GM23338 (cell line): ENCODE data around the gene GBF1. TPM values are rescaled to one million over a fixed set of nuclear protein-coding genes. Genes with fewer than 3 reads are reported as not detected.

Source experiments
- ATAC-seq: fragments of 200-7000 bp; cut with Tn5 transposase; 3 replicates; pipeline ENCODE4 v1.9.1; 2020
- DNase-seq: peaks from one replicate; pipeline ENCODE4 v3.0.0-alpha.2; 2015; ENCODE audit warnings: low spot score
- H2AFZ ChIP-seq: fragments of 200-600 bp; sonication (generic); 2 replicates; pipeline ENCODE4 v1.8.0; 2016; ENCODE audit warnings: antibody characterized with exemption, mild to moderate bottlenecking, moderate library complexity
- H3F3A ChIP-seq: fragments of 200-600 bp; sonication (generic); replicated peaks from 2 replicates; pipeline ENCODE4 v1.8.0; 2017; ENCODE audit warnings: antibody characterized with exemption, mixed run types, low read depth
- H3K27ac ChIP-seq: fragments of 200-600 bp; sonication (generic); 2 replicates; pipeline ENCODE4 v1.6.1; 2016; ENCODE audit warnings: low read depth
- H3K27me3 ChIP-seq: fragments of 200-600 bp; sonication (generic); 2 replicates; pipeline ENCODE4 v1.8.0; 2016; ENCODE audit warnings: mild to moderate bottlenecking, mixed run types, moderate library complexity; ENCODE audit not compliant: insufficient read depth
- H3K36me3 ChIP-seq: fragments of 200-600 bp; sonication (generic); 2 replicates; pipeline ENCODE4 v1.8.0; 2016; ENCODE audit warnings: mild to moderate bottlenecking; ENCODE audit not compliant: insufficient read depth
- H3K4me1 ChIP-seq: fragments of 200-600 bp; sonication (generic); 2 replicates; pipeline ENCODE4 v1.8.0; 2016; ENCODE audit warnings: mild to moderate bottlenecking, moderate library complexity; ENCODE audit not compliant: insufficient read depth
- H3K4me2 ChIP-seq: fragments of 200-600 bp; sonication (generic); 2 replicates; pipeline ENCODE4 v1.7.1; 2017; ENCODE audit warnings: mixed run types
- H3K4me3 ChIP-seq: fragments of 200-600 bp; sonication (generic); 2 replicates; pipeline ENCODE4 v1.6.1; 2016; ENCODE audit warnings: mixed run types
- H3K79me2 ChIP-seq: fragments of 200-600 bp; sonication (generic); replicated peaks from 2 replicates; pipeline ENCODE4 v1.8.0; 2017; ENCODE audit warnings: mild to moderate bottlenecking; ENCODE audit not compliant: insufficient read depth
- H3K9me2 ChIP-seq: fragments of 200-600 bp; sonication (generic); 2 replicates; pipeline ENCODE4 v1.8.0; 2017; ENCODE audit not compliant: insufficient read depth
- H4K20me1 ChIP-seq: fragments of 200-600 bp; sonication (generic); replicated peaks from 2 replicates; pipeline ENCODE4 v1.8.0; 2017; ENCODE audit warnings: mild to moderate bottlenecking; ENCODE audit not compliant: insufficient read depth
- H3K27ac Mint-ChIP-seq: 2 replicates; pipeline ENCODE4 v1.8.0; 2020; ENCODE audit warnings: inconsistent platforms, mild to moderate bottlenecking, moderate library complexity, mixed read lengths
- H3K27me3 Mint-ChIP-seq: 3 replicates; pipeline ENCODE4 v1.8.0; 2022; ENCODE audit warnings: low read depth, mild to moderate bottlenecking, moderate library complexity, mixed read lengths, inconsistent platforms; ENCODE audit not compliant: insufficient read depth, poor library complexity
- H3K36me3 Mint-ChIP-seq: 3 replicates; pipeline ENCODE4 v1.8.0; 2021; ENCODE audit warnings: low read depth, mild to moderate bottlenecking, inconsistent platforms, moderate library complexity, mixed read lengths
- H3K4me1 Mint-ChIP-seq: 3 replicates; pipeline ENCODE4 v1.8.0; 2020; ENCODE audit warnings: mild to moderate bottlenecking, inconsistent platforms, mixed read lengths
- H3K4me3 Mint-ChIP-seq: 3 replicates; pipeline ENCODE4 v1.8.0; 2021; ENCODE audit warnings: moderate library complexity, mild to moderate bottlenecking, inconsistent platforms, mixed read lengths
- H3K9me3 Mint-ChIP-seq: 3 replicates; pipeline ENCODE4 v1.8.0; 2020; ENCODE audit warnings: moderate library complexity, mild to moderate bottlenecking, inconsistent platforms, mixed read lengths
- CREB1 ChIP-seq: fragments of 250-450 bp; sonication (Bioruptor Pico); IDR thresholded peaks from 2 replicates; pipeline ENCODE4 v1.5.0; 2020; ENCODE audit warnings: low read depth, mild to moderate bottlenecking, moderate library complexity
- ETS1 ChIP-seq: IDR thresholded peaks from 2 replicates; pipeline ENCODE4 v1.6.1; 2016; ENCODE audit warnings: antibody characterized with exemption
- EZH2 ChIP-seq: fragments of 200-600 bp; sonication (generic); IDR thresholded peaks from one replicate; pipeline ENCODE4 v1.8.0; 2017; ENCODE audit warnings: antibody characterized with exemption, mild to moderate bottlenecking, low read depth; ENCODE audit not compliant: unreplicated experiment
- EZH2phosphoT487 ChIP-seq: fragments of 200-600 bp; sonication (generic); IDR thresholded peaks from one replicate; pipeline ENCODE4 v1.8.1; 2018; ENCODE audit warnings: antibody characterized with exemption; ENCODE audit not compliant: unreplicated experiment
- JUNB ChIP-seq: IDR thresholded peaks from one replicate; pipeline ENCODE4 v1.6.1; 2016; ENCODE audit warnings: antibody characterized with exemption; ENCODE audit not compliant: unreplicated experiment
- NANOG ChIP-seq: IDR thresholded peaks from 2 replicates; pipeline ENCODE4 v1.6.1; 2016; ENCODE audit warnings: antibody characterized with exemption, borderline replicate concordance
- POLR2AphosphoS5 ChIP-seq: IDR thresholded peaks from 2 replicates; pipeline ENCODE4 v1.6.1; 2016; ENCODE audit warnings: antibody characterized with exemption, low read depth
- STAT1 ChIP-seq: IDR thresholded peaks from one replicate; pipeline ENCODE4 v1.6.1; 2016; ENCODE audit warnings: antibody characterized with exemption; ENCODE audit not compliant: unreplicated experiment
- ZNF114 ChIP-seq: fragments of 250-450 bp; sonication (Bioruptor Pico); IDR thresholded peaks from 2 replicates; pipeline ENCODE4 v1.5.0; 2020; ENCODE audit warnings: mild to moderate bottlenecking, moderate library complexity
- ZNF331 ChIP-seq: fragments of 250-450 bp; sonication (Bioruptor Pico); IDR thresholded peaks from 2 replicates; pipeline ENCODE4 v1.5.0; 2020; ENCODE audit warnings: low read depth, mild to moderate bottlenecking, moderate library complexity
- polyA plus RNA-seq: library from polyadenylated mRNA; unstranded; fragments of >200 nt; fragmentation: Nextera tagmentation; extraction: Ambion mirVana; gene quantifications from 2 replicates; pipeline ENCODE4 v1.2.1, GENCODE V29; 2016
- total RNA-seq: library from RNA; depleted of rRNA; stranded (reverse); fragments of >200 nt; shearing (Covaris generic); gene quantifications from 2 replicates; pipeline ENCODE4 v1.2.3, GENCODE V29; 2014
- TF ChIP-seq, protein P1 (sequence below): IDR thresholded peaks from one replicate; pipeline ENCODE4 v1.6.1; 2018; ENCODE audit warnings: antibody characterized with exemption; ENCODE audit not compliant: unreplicated experiment
- TF ChIP-seq, protein P2 (sequence below): fragments of 250-450 bp; sonication (Bioruptor Pico); IDR thresholded peaks from 2 replicates; pipeline ENCODE4 v1.5.0; 2020; ENCODE audit warnings: mild to moderate bottlenecking, moderate library complexity
- TF ChIP-seq, protein P3 (sequence below), 2 experiments: fragments of 200-600 bp in 1 of 2; sonication (generic) in 1 of 2; conservative IDR thresholded peaks; 2 replicates each; pipeline versions ENCODE4 v1.5.1 to v1.6.1; 2016 to 2017; ENCODE audit warnings: antibody characterized with exemption in 2 of 2, low read depth in 2 of 2, mild to moderate bottlenecking in 2 of 2, moderate library complexity in 1 of 2

GBF1 gene
- total and polyA plus RNA-seq, 2 experiments from 2014 or later, result 6.5 to 27.2 TPM

GRCh38 chr10:102381983-102382382 lies 136.7 kb downstream of the GBF1 start:
- no peak overlapping the region for H3K4me3 ChIP-seq
- H3F3A ChIP-seq, result no peaks in the 10 kb centered on the region
- DNase-seq, result no peak
- H3K9me2 ChIP-seq, result no peaks in the 10 kb centered on the region
- Mint-ChIP-seq H3K27ac (no peak overlapping the region), H3K27me3 (peaks cover 12% of the 10 kb centered on the region), H3K4me3 (no peak overlapping the region), H3K4me1 (no peaks in the 10 kb centered on the region), H3K9me3 (no peaks in the 10 kb centered on the region), H3K36me3 (peaks cover 11% of the 10 kb centered on the region; the same call in 2 of the 3 replicates)
- H4K20me1 ChIP-seq, result no peaks in the 10 kb centered on the region; the same call in 1 of the 2 replicates
- no peaks in the 10 kb centered on the region for H3K4me1 ChIP-seq
- no peak for ATAC-seq
- H3K36me3 ChIP-seq, result peaks cover 3% of the 10 kb centered on the region; the same call in 1 of the 2 replicates
- H3K4me2 ChIP-seq, result no peak overlapping the region
- H3K27ac ChIP-seq, result no peak overlapping the region
- H2AFZ ChIP-seq, result no peak overlapping the region
- no peak for TF ChIP-seq ZNF114 (CRISPR knock-in tag)
- TF ChIP-seq, protein P1, sequence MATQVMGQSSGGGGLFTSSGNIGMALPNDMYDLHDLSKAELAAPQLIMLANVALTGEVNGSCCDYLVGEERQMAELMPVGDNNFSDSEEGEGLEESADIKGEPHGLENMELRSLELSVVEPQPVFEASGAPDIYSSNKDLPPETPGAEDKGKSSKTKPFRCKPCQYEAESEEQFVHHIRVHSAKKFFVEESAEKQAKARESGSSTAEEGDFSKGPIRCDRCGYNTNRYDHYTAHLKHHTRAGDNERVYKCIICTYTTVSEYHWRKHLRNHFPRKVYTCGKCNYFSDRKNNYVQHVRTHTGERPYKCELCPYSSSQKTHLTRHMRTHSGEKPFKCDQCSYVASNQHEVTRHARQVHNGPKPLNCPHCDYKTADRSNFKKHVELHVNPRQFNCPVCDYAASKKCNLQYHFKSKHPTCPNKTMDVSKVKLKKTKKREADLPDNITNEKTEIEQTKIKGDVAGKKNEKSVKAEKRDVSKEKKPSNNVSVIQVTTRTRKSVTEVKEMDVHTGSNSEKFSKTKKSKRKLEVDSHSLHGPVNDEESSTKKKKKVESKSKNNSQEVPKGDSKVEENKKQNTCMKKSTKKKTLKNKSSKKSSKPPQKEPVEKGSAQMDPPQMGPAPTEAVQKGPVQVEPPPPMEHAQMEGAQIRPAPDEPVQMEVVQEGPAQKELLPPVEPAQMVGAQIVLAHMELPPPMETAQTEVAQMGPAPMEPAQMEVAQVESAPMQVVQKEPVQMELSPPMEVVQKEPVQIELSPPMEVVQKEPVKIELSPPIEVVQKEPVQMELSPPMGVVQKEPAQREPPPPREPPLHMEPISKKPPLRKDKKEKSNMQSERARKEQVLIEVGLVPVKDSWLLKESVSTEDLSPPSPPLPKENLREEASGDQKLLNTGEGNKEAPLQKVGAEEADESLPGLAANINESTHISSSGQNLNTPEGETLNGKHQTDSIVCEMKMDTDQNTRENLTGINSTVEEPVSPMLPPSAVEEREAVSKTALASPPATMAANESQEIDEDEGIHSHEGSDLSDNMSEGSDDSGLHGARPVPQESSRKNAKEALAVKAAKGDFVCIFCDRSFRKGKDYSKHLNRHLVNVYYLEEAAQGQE, result no peak
- no peak for TF ChIP-seq STAT1
- no peak for TF ChIP-seq NANOG
- no peak for TF ChIP-seq JUNB
- no peak for TF ChIP-seq CREB1 (CRISPR knock-in tag)
- TF ChIP-seq, protein P2, sequence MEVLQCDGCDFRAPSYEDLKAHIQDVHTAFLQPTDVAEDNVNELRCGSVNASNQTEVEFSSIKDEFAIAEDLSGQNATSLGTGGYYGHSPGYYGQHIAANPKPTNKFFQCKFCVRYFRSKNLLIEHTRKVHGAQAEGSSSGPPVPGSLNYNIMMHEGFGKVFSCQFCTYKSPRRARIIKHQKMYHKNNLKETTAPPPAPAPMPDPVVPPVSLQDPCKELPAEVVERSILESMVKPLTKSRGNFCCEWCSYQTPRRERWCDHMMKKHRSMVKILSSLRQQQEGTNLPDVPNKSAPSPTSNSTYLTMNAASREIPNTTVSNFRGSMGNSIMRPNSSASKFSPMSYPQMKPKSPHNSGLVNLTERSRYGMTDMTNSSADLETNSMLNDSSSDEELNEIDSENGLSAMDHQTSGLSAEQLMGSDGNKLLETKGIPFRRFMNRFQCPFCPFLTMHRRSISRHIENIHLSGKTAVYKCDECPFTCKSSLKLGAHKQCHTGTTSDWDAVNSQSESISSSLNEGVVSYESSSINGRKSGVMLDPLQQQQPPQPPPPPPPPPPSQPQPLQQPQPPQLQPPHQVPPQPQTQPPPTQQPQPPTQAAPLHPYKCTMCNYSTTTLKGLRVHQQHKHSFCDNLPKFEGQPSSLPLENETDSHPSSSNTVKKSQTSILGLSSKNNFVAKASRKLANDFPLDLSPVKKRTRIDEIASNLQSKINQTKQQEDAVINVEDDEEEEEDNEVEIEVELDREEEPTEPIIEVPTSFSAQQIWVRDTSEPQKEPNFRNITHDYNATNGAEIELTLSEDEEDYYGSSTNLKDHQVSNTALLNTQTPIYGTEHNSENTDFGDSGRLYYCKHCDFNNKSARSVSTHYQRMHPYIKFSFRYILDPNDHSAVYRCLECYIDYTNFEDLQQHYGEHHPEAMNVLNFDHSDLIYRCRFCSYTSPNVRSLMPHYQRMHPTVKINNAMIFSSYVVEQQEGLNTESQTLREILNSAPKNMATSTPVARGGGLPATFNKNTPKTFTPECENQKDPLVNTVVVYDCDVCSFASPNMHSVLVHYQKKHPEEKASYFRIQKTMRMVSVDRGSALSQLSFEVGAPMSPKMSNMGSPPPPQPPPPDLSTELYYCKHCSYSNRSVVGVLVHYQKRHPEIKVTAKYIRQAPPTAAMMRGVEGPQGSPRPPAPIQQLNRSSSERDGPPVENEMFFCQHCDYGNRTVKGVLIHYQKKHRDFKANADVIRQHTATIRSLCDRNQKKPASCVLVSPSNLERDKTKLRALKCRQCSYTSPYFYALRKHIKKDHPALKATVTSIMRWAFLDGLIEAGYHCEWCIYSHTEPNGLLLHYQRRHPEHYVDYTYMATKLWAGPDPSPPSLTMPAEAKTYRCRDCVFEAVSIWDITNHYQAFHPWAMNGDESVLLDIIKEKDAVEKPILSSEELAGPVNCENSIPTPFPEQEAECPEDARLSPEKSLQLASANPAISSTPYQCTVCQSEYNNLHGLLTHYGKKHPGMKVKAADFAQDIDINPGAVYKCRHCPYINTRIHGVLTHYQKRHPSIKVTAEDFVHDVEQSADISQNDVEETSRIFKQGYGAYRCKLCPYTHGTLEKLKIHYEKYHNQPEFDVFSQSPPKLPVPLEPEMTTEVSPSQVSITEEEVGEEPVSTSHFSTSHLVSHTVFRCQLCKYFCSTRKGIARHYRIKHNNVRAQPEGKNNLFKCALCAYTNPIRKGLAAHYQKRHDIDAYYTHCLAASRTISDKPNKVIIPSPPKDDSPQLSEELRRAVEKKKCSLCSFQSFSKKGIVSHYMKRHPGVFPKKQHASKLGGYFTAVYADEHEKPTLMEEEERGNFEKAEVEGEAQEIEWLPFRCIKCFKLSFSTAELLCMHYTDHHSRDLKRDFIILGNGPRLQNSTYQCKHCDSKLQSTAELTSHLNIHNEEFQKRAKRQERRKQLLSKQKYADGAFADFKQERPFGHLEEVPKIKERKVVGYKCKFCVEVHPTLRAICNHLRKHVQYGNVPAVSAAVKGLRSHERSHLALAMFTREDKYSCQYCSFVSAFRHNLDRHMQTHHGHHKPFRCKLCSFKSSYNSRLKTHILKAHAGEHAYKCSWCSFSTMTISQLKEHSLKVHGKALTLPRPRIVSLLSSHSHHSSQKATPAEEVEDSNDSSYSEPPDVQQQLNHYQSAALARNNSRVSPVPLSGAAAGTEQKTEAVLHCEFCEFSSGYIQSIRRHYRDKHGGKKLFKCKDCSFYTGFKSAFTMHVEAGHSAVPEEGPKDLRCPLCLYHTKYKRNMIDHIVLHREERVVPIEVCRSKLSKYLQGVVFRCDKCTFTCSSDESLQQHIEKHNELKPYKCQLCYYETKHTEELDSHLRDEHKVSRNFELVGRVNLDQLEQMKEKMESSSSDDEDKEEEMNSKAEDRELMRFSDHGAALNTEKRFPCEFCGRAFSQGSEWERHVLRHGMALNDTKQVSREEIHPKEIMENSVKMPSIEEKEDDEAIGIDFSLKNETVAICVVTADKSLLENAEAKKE (CRISPR knock-in tag), result no peak
- TF ChIP-seq ETS1, result no peak
- no peak for TF ChIP-seq EZH2phosphoT487
- no peak for TF ChIP-seq ZNF331 (CRISPR knock-in tag)
- TF ChIP-seq, protein P3, sequence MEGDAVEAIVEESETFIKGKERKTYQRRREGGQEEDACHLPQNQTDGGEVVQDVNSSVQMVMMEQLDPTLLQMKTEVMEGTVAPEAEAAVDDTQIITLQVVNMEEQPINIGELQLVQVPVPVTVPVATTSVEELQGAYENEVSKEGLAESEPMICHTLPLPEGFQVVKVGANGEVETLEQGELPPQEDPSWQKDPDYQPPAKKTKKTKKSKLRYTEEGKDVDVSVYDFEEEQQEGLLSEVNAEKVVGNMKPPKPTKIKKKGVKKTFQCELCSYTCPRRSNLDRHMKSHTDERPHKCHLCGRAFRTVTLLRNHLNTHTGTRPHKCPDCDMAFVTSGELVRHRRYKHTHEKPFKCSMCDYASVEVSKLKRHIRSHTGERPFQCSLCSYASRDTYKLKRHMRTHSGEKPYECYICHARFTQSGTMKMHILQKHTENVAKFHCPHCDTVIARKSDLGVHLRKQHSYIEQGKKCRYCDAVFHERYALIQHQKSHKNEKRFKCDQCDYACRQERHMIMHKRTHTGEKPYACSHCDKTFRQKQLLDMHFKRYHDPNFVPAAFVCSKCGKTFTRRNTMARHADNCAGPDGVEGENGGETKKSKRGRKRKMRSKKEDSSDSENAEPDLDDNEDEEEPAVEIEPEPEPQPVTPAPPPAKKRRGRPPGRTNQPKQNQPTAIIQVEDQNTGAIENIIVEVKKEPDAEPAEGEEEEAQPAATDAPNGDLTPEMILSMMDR (conservative IDR thresholded peaks at IDR 0.05; ENCODE audit: low read depth in 2 of 2), result no peak
- no peak for TF ChIP-seq EZH2
- TF ChIP-seq POLR2AphosphoS5, result no peak
- no peaks in the 10 kb centered on the region for H3K79me2 ChIP-seq
- H3K27me3 ChIP-seq, result no peaks in the 10 kb centered on the region
